SJCRH30 (cell line): ENCODE results near the gene TMEM52. TPM values are rescaled to one million over a fixed set of nuclear protein-coding genes. Genes with fewer than 3 reads are reported as not detected.
"Not testable (repeated sequence)": the region's sequence is repeated elsewhere in the genome, so short reads cannot be mapped to it uniquely, and the experiment has no call there.

Experiments
- DNase-seq, 2 experiments: peaks; one replicate each; pipeline ENCODE4 v3.0.0-alpha.2; 2015 to 2020
- H3K27ac ChIP-seq: fragments of 250-450 bp; sonication (Bioruptor Pico); 2 replicates; pipeline ENCODE4 v1.5.1; 2020; ENCODE audit warnings: mild to moderate bottlenecking, moderate library complexity
- H3K27me3 ChIP-seq: fragments of 250-450 bp; sonication (Bioruptor Pico); 2 replicates; pipeline ENCODE4 v1.5.1; 2020; ENCODE audit warnings: mild to moderate bottlenecking, moderate library complexity
- H3K36me3 ChIP-seq: fragments of 250-450 bp; sonication (Bioruptor Pico); 2 replicates; pipeline ENCODE4 v1.5.1; 2020; ENCODE audit warnings: mild to moderate bottlenecking, moderate library complexity
- H3K4me1 ChIP-seq: fragments of 250-450 bp; sonication (Bioruptor Pico); 2 replicates; pipeline ENCODE4 v1.5.1; 2020; ENCODE audit warnings: mild to moderate bottlenecking, moderate library complexity
- H3K4me3 ChIP-seq: fragments of 250-450 bp; sonication (Bioruptor Pico); 2 replicates; pipeline ENCODE4 v1.5.1; 2020; ENCODE audit warnings: mild to moderate bottlenecking, moderate library complexity
- H3K9me3 ChIP-seq: fragments of 250-450 bp; sonication (Bioruptor Pico); replicated peaks from 2 replicates; pipeline ENCODE4 v1.5.1; 2020; ENCODE audit warnings: mild to moderate bottlenecking, moderate library complexity
- total RNA-seq: library from RNA; depleted of rRNA; stranded (reverse); fragments of >200 nt; shearing (Covaris generic); gene quantifications from 2 replicates; pipeline ENCODE4 v1.2.3, GENCODE V29; 2014

TMEM52 gene
- total RNA-seq, 1 experiment from 2014 or later = 1.0 TPM

- H3K4me1 ChIP-seq = peaks cover 16% of the 10 kb centered on the region
- no peaks in the 10 kb centered on the region for H3K9me3 ChIP-seq
- peak within 1 kb of the TSS; percentile 100 for H3K4me3 ChIP-seq
- peaks cover 11% of the 10 kb centered on the region for H3K36me3 ChIP-seq
- no peaks in the 10 kb centered on the region for H3K27me3 ChIP-seq
- peak; percentile 89 to 95 for DNase-seq
- peak within 1 kb of the TSS; percentile 92 for H3K27ac ChIP-seq
These were observed 28.4 kb downstream of the TMEM52 start, which contains the start of gene GNB1 for GRCh38 chr1:1890506-1891348. Gene GNB1 (minus strand): TSS chr1:1891087. CDS start chr1:1825453, 65,634 bp downstream.

GRCh38 chr1:1889847-1890505 is 29.1 kb downstream of the TMEM52 start:
- peaks cover 14% of the 10 kb centered on the region for H3K36me3 ChIP-seq
- H3K9me3 ChIP-seq = no peaks in the 10 kb centered on the region
- H3K4me3 ChIP-seq = peak overlapping the region; percentile 100
- peak; percentile 58 to 64 for DNase-seq
- H3K27me3 ChIP-seq = no peaks in the 10 kb centered on the region
- H3K27ac ChIP-seq = peak overlapping the region; percentile 92
- peaks cover 16% of the 10 kb centered on the region for H3K4me1 ChIP-seq

GRCh38 chr1:1889090-1889750 is 29.9 kb downstream of the TMEM52 start:
- no peak for DNase-seq
- Histone ChIP-seq H3K27me3 (no peaks in the 10 kb centered on the region), H3K4me3 (peak overlapping the region; percentile 100)

GRCh38 chr1:1883890-1884289 is 35.2 kb downstream of the TMEM52 start:
- not testable (repeated sequence) for H3K4me3 ChIP-seq, H3K9me3 ChIP-seq, H3K27me3 ChIP-seq, H3K27ac ChIP-seq, DNase-seq
- H3K4me1 ChIP-seq = peaks cover 11% of the 10 kb centered on the region
- H3K36me3 ChIP-seq = peaks cover 49% of the 10 kb centered on the region

More at GRCh38 chr1:1889090-1889750, 29.9 kb downstream of the TMEM52 start:
- Histone ChIP-seq H3K9me3 (no peaks in the 10 kb centered on the region), H3K36me3 (peaks cover 22% of the 10 kb centered on the region), H3K4me1 (peaks cover 16% of the 10 kb centered on the region), H3K27ac (peak overlapping the region; percentile 92)

- no peaks in the 10 kb centered on the region for H3K9me3 ChIP-seq
- H3K4me3 ChIP-seq = no peak overlapping the region
- no peak overlapping the region for H3K27ac ChIP-seq
- H3K27me3 ChIP-seq = no peaks in the 10 kb centered on the region
- DNase-seq = no peak
- peaks cover 53% of the 10 kb centered on the region for H3K36me3 ChIP-seq
- peaks cover 12% of the 10 kb centered on the region for H3K4me1 ChIP-seq
These were observed 35.8 kb downstream of the TMEM52 start for GRCh38 chr1:1883092-1883873.

- Histone ChIP-seq H3K9me3 (no peaks in the 10 kb centered on the region), H3K27ac (no peak overlapping the region), H3K36me3 (peaks cover 57% of the 10 kb centered on the region), H3K4me3 (no peak overlapping the region), H3K4me1 (peaks cover 20% of the 10 kb centered on the region; the same call in 1 of the 2 replicates), H3K27me3 (no peaks in the 10 kb centered on the region)
- no peak for DNase-seq
These were observed 37.4 kb downstream of the TMEM52 start for GRCh38 chr1:1881727-1882126.

GRCh38 chr1:1880617-1881312 is 38.3 kb downstream of the TMEM52 start:
- Histone ChIP-seq H3K36me3 (peaks cover 62% of the 10 kb centered on the region), H3K27ac (no peak overlapping the region)
- no peak for DNase-seq

GRCh38 chr1:1879942-1880341 is 39.1 kb downstream of the TMEM52 start:
- Histone ChIP-seq H3K27me3 (no peaks in the 10 kb centered on the region), H3K27ac (no peak overlapping the region), H3K36me3 (peaks cover 67% of the 10 kb centered on the region), H3K9me3 (no peaks in the 10 kb centered on the region), H3K4me3 (no peak overlapping the region), H3K4me1 (peaks cover 20% of the 10 kb centered on the region; the same call in 1 of the 2 replicates)
- DNase-seq = no peak

More at GRCh38 chr1:1880617-1881312, 38.3 kb downstream of the TMEM52 start:
- H3K4me1 ChIP-seq = peaks cover 20% of the 10 kb centered on the region; the same call in 1 of the 2 replicates
- H3K27me3 ChIP-seq = no peaks in the 10 kb centered on the region
- no peaks in the 10 kb centered on the region for H3K9me3 ChIP-seq
- H3K4me3 ChIP-seq = no peak overlapping the region

GRCh38 chr1:1877865-1878436 is 41.1 kb downstream of the TMEM52 start:
- Histone ChIP-seq H3K27me3 (no peaks in the 10 kb centered on the region), H3K9me3 (no peaks in the 10 kb centered on the region), H3K27ac (no peak overlapping the region), H3K36me3 (peaks cover 76% of the 10 kb centered on the region), H3K4me3 (no peak overlapping the region), H3K4me1 (peaks cover 17% of the 10 kb centered on the region; the same call in 1 of the 2 replicates)
- no peak for DNase-seq

GRCh38 chr1:1876335-1876930 is 42.6 kb downstream of the TMEM52 start:
- no peak overlapping the region for H3K27ac ChIP-seq
- H3K4me3 ChIP-seq = no peak overlapping the region
- H3K27me3 ChIP-seq = no peaks in the 10 kb centered on the region
- H3K36me3 ChIP-seq = peaks cover 77% of the 10 kb centered on the region
- DNase-seq = no peak
- no peaks in the 10 kb centered on the region for H3K9me3 ChIP-seq
- peaks cover 17% of the 10 kb centered on the region; the same call in 1 of the 2 replicates for H3K4me1 ChIP-seq

- H3K27ac ChIP-seq = no peak overlapping the region
- no peak overlapping the region for H3K4me3 ChIP-seq
- no peaks in the 10 kb centered on the region for H3K27me3 ChIP-seq
- H3K9me3 ChIP-seq = no peaks in the 10 kb centered on the region
- no peak for DNase-seq
- peaks cover 78% of the 10 kb centered on the region for H3K36me3 ChIP-seq
- peaks cover 17% of the 10 kb centered on the region; the same call in 1 of the 2 replicates for H3K4me1 ChIP-seq
These were observed 43.1 kb downstream of the TMEM52 start for GRCh38 chr1:1875932-1876331.

GRCh38 chr1:1874901-1875300 is 44.2 kb downstream of the TMEM52 start:
- peaks cover 17% of the 10 kb centered on the region; the same call in 1 of the 2 replicates for H3K4me1 ChIP-seq
- no peaks in the 10 kb centered on the region for H3K9me3 ChIP-seq
- DNase-seq = no peak
- peaks cover 85% of the 10 kb centered on the region for H3K36me3 ChIP-seq
- H3K27ac ChIP-seq = no peak overlapping the region
- H3K4me3 ChIP-seq = no peak overlapping the region
- no peaks in the 10 kb centered on the region for H3K27me3 ChIP-seq

- no peaks in the 10 kb centered on the region for H3K27me3 ChIP-seq
- no peak overlapping the region for H3K27ac ChIP-seq
- no peak for DNase-seq
- H3K9me3 ChIP-seq = no peaks in the 10 kb centered on the region
- peaks cover 81% of the 10 kb centered on the region for H3K36me3 ChIP-seq
- H3K4me3 ChIP-seq = no peak overlapping the region
- H3K4me1 ChIP-seq = peaks cover 8% of the 10 kb centered on the region; the same call in 1 of the 2 replicates
These were observed 45.9 kb downstream of the TMEM52 start for GRCh38 chr1:1873186-1873585.
